Measurements from ENCODE around the gene SYMPK.

SYMPK gene

GRCh38 chr19:45824041-45824471, 38.9 kb downstream of the SYMPK start:
- no peak for TF ChIP-seq CTCF (IDR thresholded peaks at IDR 0.05; ENCODE audit: control insufficient read depth, extremely low read depth, insufficient read depth)
- H3K4me3 ChIP-seq (ENCODE audit: low read depth, low read length) = no peak overlapping the region
- peak; percentile 49 for DNase-seq (ENCODE audit: low read depth)

GRCh38 chr19:45823182-45823581, 39.8 kb downstream of the SYMPK start:
- H3K4me3 ChIP-seq (ENCODE audit: low read depth, low read length) = no peak overlapping the region
- DNase-seq (ENCODE audit: low read depth) = no peak
- no peak for TF ChIP-seq CTCF (IDR thresholded peaks at IDR 0.05; ENCODE audit: control insufficient read depth, extremely low read depth, insufficient read depth)

- no peak for TF ChIP-seq CTCF (IDR thresholded peaks at IDR 0.05; ENCODE audit: control insufficient read depth, extremely low read depth, insufficient read depth)
- H3K4me3 ChIP-seq (ENCODE audit: low read depth, low read length) = no peak overlapping the region
- DNase-seq (ENCODE audit: low read depth) = no peak
Observed at GRCh38 chr19:45822716-45823115, 40.2 kb downstream of the SYMPK start.

GRCh38 chr19:45821570-45821969, 41.4 kb downstream of the SYMPK start:
- no peak overlapping the region for H3K4me3 ChIP-seq (ENCODE audit: low read depth, low read length)
- TF ChIP-seq CTCF (IDR thresholded peaks at IDR 0.05; ENCODE audit: control insufficient read depth, extremely low read depth, insufficient read depth) = no peak
- no peak for DNase-seq (ENCODE audit: low read depth)

GRCh38 chr19:45821103-45821521, 41.8 kb downstream of the SYMPK start:
- no peak for DNase-seq (ENCODE audit: low read depth)
- no peak overlapping the region for H3K4me3 ChIP-seq (ENCODE audit: low read depth, low read length)
- no peak for TF ChIP-seq CTCF (IDR thresholded peaks at IDR 0.05; ENCODE audit: control insufficient read depth, extremely low read depth, insufficient read depth)

GRCh38 chr19:45820413-45821102, 42.4 kb downstream of the SYMPK start:
- no peak for TF ChIP-seq CTCF (IDR thresholded peaks at IDR 0.05; ENCODE audit: control insufficient read depth, extremely low read depth, insufficient read depth)
- DNase-seq (ENCODE audit: low read depth) = no peak
- no peak overlapping the region for H3K4me3 ChIP-seq (ENCODE audit: low read depth, low read length)

- DNase-seq (ENCODE audit: low read depth) = no peak
- no peak for TF ChIP-seq CTCF (IDR thresholded peaks at IDR 0.05; ENCODE audit: control insufficient read depth, extremely low read depth, insufficient read depth)
- H3K4me3 ChIP-seq (ENCODE audit: low read depth, low read length) = no peak overlapping the region
Observed at GRCh38 chr19:45819769-45820168, 43.2 kb downstream of the SYMPK start.
